Upper lobe of left lung (tissue), 4 donors: ENCODE measurements around the gene SLC35E4.

Experiments used
- CTCF ChIP-seq, 6 experiments: fragments of 450-650 bp in 4 of 6; fragments of 200-600 bp in 2 of 6; sonication (generic) in 2 of 6; IDR thresholded peaks; one replicate each; pipeline ENCODE4 v1.5.1; 2016 to 2019; ENCODE audit warnings: antibody characterized with exemption in 6 of 6
- EP300 ChIP-seq, 4 donors: sonication (generic); formaldehyde crosslinking; IDR thresholded peaks; one replicate each; pipeline ENCODE4 v1.5.1; 2017; ENCODE audit warnings: antibody characterized with exemption in 4 of 4, control low read depth in 2 of 4
- POLR2A ChIP-seq, 4 donors: fragments of 450-650 bp; IDR thresholded peaks; one replicate each; pipeline ENCODE4 v1.5.1; 2016 to 2017; ENCODE audit warnings: antibody characterized with exemption in 4 of 4, mild to moderate bottlenecking in 2 of 4

- TF ChIP-seq CTCF (IDR thresholded peaks at IDR 0.05) (peak in 3 of 6 experiments; percentile 12 to 14 (median 13)), POLR2A (IDR thresholded peaks at IDR 0.05) (peak in 2 of 4 donors; percentile 39 to 78), EP300 (IDR thresholded peaks at IDR 0.05) (no peak)
These were observed 28.9 kb upstream of the SLC35E4 start, which contains the start of gene TCN2 for GRCh38 chr22:30606455-30607299.
